Frontal cortex (tissue), 4 donors: Measurements from ENCODE around the gene SMARCA5. TPM values are rescaled to one million over a fixed set of nuclear protein-coding genes. Genes with fewer than 3 reads are reported as not detected.
A peak's percentile ranks its signal among the peaks of the same experiment; 100 is the strongest.

Source experiments
- DNase-seq, 2 donors: peaks; one replicate each; pipeline ENCODE4 v3.0.0; 2012; ENCODE audit warnings: low spot score in 2 of 2
- FAIRE-seq: peaks from 2 replicates; lab custom pipeline; 2012; peaks lifted over from hg19 to GRCh38; lab: Jason Lieb, UNC
- total RNA-seq: library from RNA; depleted of rRNA; stranded (reverse); fragments of >200 nt; gene quantifications from one replicate; pipeline ENCODE4 v1.2.3, GENCODE V29; 2014
- donor health status: control.
- donor health status: control.
- donor health status: control.

The SMARCA5 gene
- total RNA-seq, 1 donor from 2014 or later, result 60.3 TPM

GRCh38 chr4:143531788-143532491 is 18.4 kb downstream of the SMARCA5 start:
- FAIRE-seq (no peak), DNase-seq (no peak)

DNA sequence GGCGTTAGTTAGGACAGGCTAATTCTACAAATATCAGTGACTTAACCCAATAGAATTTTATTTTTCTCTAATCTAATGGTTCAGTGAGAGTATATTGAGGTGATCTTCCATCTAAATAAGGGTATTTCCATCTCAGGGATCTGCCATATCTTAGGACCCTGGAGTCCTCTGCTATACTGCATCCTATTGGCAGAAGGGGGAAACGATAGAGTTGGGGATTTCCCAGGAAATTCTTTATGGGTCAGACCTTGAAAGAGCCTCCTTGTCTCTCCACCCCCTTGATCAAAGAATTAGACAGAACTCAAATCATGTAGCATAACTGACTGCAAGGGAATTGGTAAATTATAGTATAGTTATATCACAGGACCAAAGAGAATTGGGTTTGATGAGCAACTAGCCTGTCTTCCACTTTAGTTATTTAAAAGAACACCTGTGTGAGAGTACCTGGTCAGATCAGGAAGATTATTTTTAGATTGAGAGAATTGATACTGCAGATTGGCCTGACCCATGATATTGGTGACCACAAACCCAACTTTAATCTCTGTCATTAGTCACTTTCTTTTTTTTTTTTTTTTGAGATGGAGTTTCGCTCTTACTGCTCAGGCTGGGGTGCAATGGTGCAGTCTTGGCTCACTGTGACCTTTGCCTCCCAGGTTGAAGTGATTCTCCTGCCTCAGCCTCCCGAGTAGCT is 25.6 kb downstream of the SMARCA5 start:
- no peak for FAIRE-seq
- DNase-seq, result no peak

- DNase-seq, result no peak
- FAIRE-seq, result no peak
Measured at GRCh38 chr4:143539670-143540023, 26.1 kb downstream of the SMARCA5 start.

GRCh38 chr4:143549928-143550327 is 36.4 kb downstream of the SMARCA5 start:
- FAIRE-seq (no peak), DNase-seq (no peak)

GRCh38 chr4:143554728-143555597 is 41.5 kb downstream of the SMARCA5 start:
- FAIRE-seq, result no peak
- DNase-seq, result no peak

GRCh38 chr4:143555676-143556075 is 42.2 kb downstream of the SMARCA5 start:
- DNase-seq (no peak), FAIRE-seq (no peak)

- no peak for DNase-seq
- FAIRE-seq, result no peak
Measured at GRCh38 chr4:143558286-143558685, 44.8 kb downstream of the SMARCA5 start.

- FAIRE-seq (no peak), DNase-seq (peak; percentile 35 to 46)
Measured at GRCh38 chr4:143558823-143559756, 45.6 kb downstream of the SMARCA5 start.

- no peak for FAIRE-seq
- DNase-seq, result no peak
Measured at GRCh38 chr4:143559757-143560147, 46.2 kb downstream of the SMARCA5 start.

- DNase-seq, result no peak
- FAIRE-seq, result no peak
Measured at GRCh38 chr4:143564472-143564871, 51.0 kb downstream of the SMARCA5 start.

GRCh38 chr4:143575331-143575730 is 61.8 kb downstream of the SMARCA5 start:
- FAIRE-seq, result no peak
- no peak for DNase-seq

- FAIRE-seq (no peak), DNase-seq (no peak)
Measured at GRCh38 chr4:143581331-143581946, 67.9 kb downstream of the SMARCA5 start.

DNA sequence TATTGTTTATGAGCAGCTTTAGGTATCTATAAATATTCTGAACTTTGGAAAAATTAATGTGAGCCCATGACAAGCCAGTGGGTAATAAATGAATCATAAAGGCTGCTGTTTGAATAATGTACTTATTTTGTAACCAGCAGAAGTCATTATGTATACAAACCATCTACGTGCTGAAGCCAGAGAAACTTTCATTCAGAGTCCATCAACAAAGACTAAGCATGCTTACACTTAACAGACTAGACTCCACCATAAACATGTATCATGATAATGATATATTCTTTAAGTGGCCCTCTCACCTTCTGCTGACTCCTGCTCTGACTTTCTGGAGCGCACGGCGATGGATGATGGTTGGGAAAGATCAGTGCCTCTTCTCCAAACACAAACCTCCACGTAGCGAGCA is 72.0 kb downstream of the SMARCA5 start:
- DNase-seq (no peak), FAIRE-seq (no peak)

DNA sequence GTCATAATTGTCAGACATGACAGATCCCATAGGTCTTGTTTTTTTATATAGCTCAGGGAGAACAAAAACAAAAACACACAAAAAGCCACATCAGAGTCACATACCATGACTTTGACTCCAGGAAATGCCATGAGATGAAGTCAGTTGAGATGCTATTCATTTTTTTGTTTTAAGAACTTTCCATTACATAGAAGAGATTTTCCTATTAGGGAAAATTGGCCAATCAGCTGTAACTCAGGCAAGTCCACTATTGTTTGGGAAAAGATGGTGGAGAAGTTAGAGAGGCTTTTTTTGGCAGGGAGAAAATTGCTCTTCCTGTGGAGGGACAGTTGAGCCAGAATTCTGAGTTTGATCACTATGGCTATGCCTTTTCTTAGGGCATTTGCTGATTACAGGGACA is 72.6 kb downstream of the SMARCA5 start:
- no peak for DNase-seq

DNA sequence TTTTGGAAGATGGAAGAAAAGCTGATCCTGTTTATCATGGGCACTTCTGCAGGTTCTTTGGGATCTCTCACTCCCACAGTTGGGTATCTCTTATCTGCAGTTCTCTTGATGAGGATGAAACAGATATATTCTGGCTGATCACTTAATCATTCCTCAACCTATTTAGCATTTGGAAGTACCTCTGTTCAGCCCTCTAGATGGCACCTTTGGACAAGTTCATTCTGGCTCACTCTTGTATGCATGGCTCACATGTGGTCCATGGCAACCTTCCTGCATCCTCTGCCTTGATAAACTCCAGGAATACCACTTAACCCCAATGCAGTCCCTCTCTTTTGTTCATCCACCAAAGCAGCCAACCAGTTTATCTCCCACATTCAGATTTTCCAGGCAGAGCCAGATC is 74.2 kb downstream of the SMARCA5 start:
- no peak for DNase-seq

More for the DNA sequence above, 72.6 kb downstream of the SMARCA5 start:
- no peak for FAIRE-seq

GRCh38 chr4:143597276-143597675 is 83.8 kb downstream of the SMARCA5 start:
- FAIRE-seq, result no peak

More for the DNA sequence above, 74.2 kb downstream of the SMARCA5 start:
- no peak for FAIRE-seq

DNA sequence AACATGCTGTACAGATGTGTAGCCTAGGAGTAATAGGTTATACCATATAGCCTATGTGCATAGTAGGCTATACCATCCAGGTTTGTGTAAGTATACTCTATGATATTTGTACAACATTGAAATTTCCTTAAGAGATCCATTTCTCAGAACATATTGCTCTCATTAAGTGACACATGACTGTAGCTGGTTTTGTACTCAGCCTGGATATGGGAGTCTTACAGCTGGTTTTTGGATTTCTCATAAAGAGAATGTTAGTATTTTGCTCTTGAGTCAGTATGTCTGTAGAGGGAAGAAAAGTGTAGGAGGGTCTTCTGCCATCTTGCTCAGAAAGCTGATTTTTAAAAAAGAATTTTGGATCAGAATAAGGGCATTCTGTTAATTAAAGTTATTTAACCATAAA is 85.3 kb downstream of the SMARCA5 start:
- no peak for FAIRE-seq
- DNase-seq, result no peak

More at GRCh38 chr4:143597276-143597675, 83.8 kb downstream of the SMARCA5 start:
- no peak for DNase-seq

- DNase-seq, result no peak
- no peak for FAIRE-seq
Measured at GRCh38 chr4:143599827-143600226, 86.3 kb downstream of the SMARCA5 start.

DNA sequence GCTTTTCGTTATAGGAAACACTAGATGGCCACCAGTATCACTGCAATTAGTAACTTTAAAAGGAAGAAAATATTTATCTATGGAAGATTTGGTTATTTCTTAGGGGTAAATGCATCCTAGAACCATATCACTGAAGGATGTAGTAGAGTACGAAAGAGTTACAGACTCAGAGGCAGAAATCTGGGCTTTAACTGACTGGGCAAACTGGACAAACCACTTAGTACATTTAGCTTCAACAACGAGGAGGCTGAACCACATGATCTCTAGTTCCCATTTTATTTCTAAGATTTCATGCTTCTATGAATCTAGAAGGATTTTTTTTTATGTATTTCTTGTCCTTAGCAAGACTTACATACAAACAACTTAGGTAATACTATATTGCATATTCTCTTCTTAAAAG is 93.0 kb downstream of the SMARCA5 start:
- no peak for DNase-seq
- FAIRE-seq, result no peak
